HepG2 (cell line): ENCODE results near the gene TMEM97. TPM values are rescaled to one million over a fixed set of nuclear protein-coding genes. Genes with fewer than 3 reads are reported as not detected.
A peak's percentile ranks its signal among the peaks of the same experiment; 100 is the strongest.

Experiments
- ATAC-seq: fragments of 200-7000 bp; cut with Tn5 transposase; 3 replicates; pipeline ENCODE4 v1.9.1; 2020; ENCODE audit warnings: mild to moderate bottlenecking, moderate library complexity
- BruUV-seq: library from RNA; stranded (reverse); fragments of 400-500 nt; replicated peaks from 2 replicates; lab custom pipeline; 2021; lab: Mats Ljungman, UMichigan
- CTCF ChIA-PET: fragments of 300-600 bp; formaldehyde crosslinking; extraction: SDS; loops from one replicate; lab custom pipeline; 2021; ENCODE audit warnings: low total read pairs, inconsistent platforms, low intra/inter-chr PET ratio; lab: Yijun Ruan, JAX
- POLR2A ChIA-PET: fragments of 350-600 bp; sonication (Branson Sonifier 250); formaldehyde crosslinking; loops from one replicate; lab custom pipeline; 2020; ENCODE audit warnings: antibody characterized with exemption, inconsistent platforms; lab: Yijun Ruan, JAX
- DNase-seq: peaks from one replicate; pipeline ENCODE4 v3.0.0-alpha.2; 2015; ENCODE audit warnings: low spot score
- FAIRE-seq: peaks from 3 replicates; lab custom pipeline; 2011; peaks lifted over from hg19 to GRCh38; lab: Jason Lieb, UNC
- H2AFZ ChIP-seq: one replicate; pipeline ENCODE4 v1.6.1; 2011; ENCODE audit warnings: low read length, inconsistent platforms
- H3K27ac ChIP-seq: fragments of 300-600 bp; 3 replicates; pipeline ENCODE4 v1.8.0; 2011; ENCODE audit warnings: mixed run types, mild to moderate bottlenecking, mixed read lengths, low read length, inconsistent platforms; ENCODE audit not compliant: insufficient read depth; ENCODE audit errors: extremely low read length
- H3K27me3 ChIP-seq, 2 experiments: fragments of 200-600 bp in 1 of 2; 2 replicates in 1 of 2; 3 replicates in 1 of 2; pipeline versions ENCODE4 v1.6.0 to v1.8.0; 2011; ENCODE audit warnings: low read length in 2 of 2, mild to moderate bottlenecking in 2 of 2, moderate library complexity in 2 of 2, inconsistent platforms in 1 of 2; ENCODE audit not compliant: insufficient read depth in 2 of 2, control insufficient read depth in 1 of 2
- H3K36me3 ChIP-seq, 2 experiments: fragments of 200-600 bp in 1 of 2; replicated peaks in 1 of 2; 2 replicates in 1 of 2; 3 replicates in 1 of 2; pipeline versions ENCODE4 v1.5.1 to v1.8.0; 2011; ENCODE audit warnings: low read length in 2 of 2, inconsistent platforms in 1 of 2; ENCODE audit not compliant: insufficient read depth in 2 of 2, control insufficient read depth in 1 of 2
- H3K4me1 ChIP-seq: 2 replicates; pipeline ENCODE4 v1.5.1; 2012; ENCODE audit warnings: low read length, inconsistent platforms; ENCODE audit not compliant: insufficient read depth
- H3K4me2 ChIP-seq: 2 replicates; pipeline ENCODE4 v1.6.0; 2011; ENCODE audit warnings: low read depth, low read length, inconsistent platforms
- H3K4me3 ChIP-seq, 3 experiments: fragments of 200-600 bp in 1 of 3; sonication (generic), shearing (Covaris generic) in 1 of 3; replicated peaks in 1 of 3; 2 replicates each; pipeline ENCODE4 v1.5.1; 2011 to 2016; ENCODE audit warnings: low read length in 3 of 3, inconsistent platforms in 2 of 3, low read depth in 2 of 3, mild to moderate bottlenecking in 2 of 3, control low read depth in 1 of 3, mixed read lengths in 1 of 3; ENCODE audit not compliant: insufficient read depth in 1 of 3
- H3K79me2 ChIP-seq: one replicate; pipeline ENCODE4 v1.6.1; 2011; ENCODE audit warnings: low read length, inconsistent platforms; ENCODE audit not compliant: insufficient read depth
- H3K9ac ChIP-seq: 2 replicates; pipeline ENCODE4 v1.6.0; 2011; ENCODE audit warnings: mild to moderate bottlenecking, low read depth, low read length, inconsistent platforms; ENCODE audit not compliant: insufficient read depth
- H3K9me3 ChIP-seq: 2 replicates; pipeline ENCODE4 v1.5.1; 2012; ENCODE audit warnings: mild to moderate bottlenecking, low read length
- H4K20me1 ChIP-seq: 2 replicates; pipeline ENCODE4 v1.6.0; 2011; ENCODE audit warnings: inconsistent platforms, mild to moderate bottlenecking, low read length, moderate library complexity; ENCODE audit not compliant: insufficient read depth
- CEBPG ChIP-seq: IDR thresholded peaks from 2 replicates; pipeline ENCODE4 v1.6.1; 2016
- E2F5 ChIP-seq: sonication (generic); formaldehyde crosslinking; conservative IDR thresholded peaks from 2 replicates; pipeline ENCODE4 v1.4.0; 2020; ENCODE audit warnings: missing genetic modification reagents
- ELF1 ChIP-seq: sonication (generic); formaldehyde crosslinking; IDR thresholded peaks from 2 replicates; pipeline ENCODE4 v1.4.0; 2020; ENCODE audit warnings: missing genetic modification reagents
- HBP1 ChIP-seq: IDR thresholded peaks from 2 replicates; pipeline ENCODE4 v1.6.1; 2016; ENCODE audit warnings: low read depth, control low read depth
- HDAC2 ChIP-seq: sonication (generic); formaldehyde crosslinking; IDR thresholded peaks from 2 replicates; pipeline ENCODE4 v1.4.0; 2020; ENCODE audit warnings: missing genetic modification reagents
- MZF1 ChIP-seq: sonication (generic); formaldehyde crosslinking; IDR thresholded peaks from 2 replicates; pipeline ENCODE4 v1.8.1; 2023; ENCODE audit warnings: mild to moderate bottlenecking, missing genetic modification reagents, borderline replicate concordance
- ONECUT2 ChIP-seq: sonication (generic); formaldehyde crosslinking; IDR thresholded peaks from 2 replicates; pipeline ENCODE4 v1.4.0; 2020; ENCODE audit warnings: missing genetic modification reagents
- RNF219 ChIP-seq: sonication (generic); formaldehyde crosslinking; IDR thresholded peaks from 2 replicates; pipeline ENCODE4 v1.5.0; 2020; ENCODE audit warnings: mild to moderate bottlenecking, missing genetic modification reagents
- TAF1 ChIP-seq: sonication (generic); formaldehyde crosslinking; IDR thresholded peaks from 2 replicates; pipeline ENCODE4 v1.4.0; 2020; ENCODE audit warnings: missing genetic modification reagents
- ZBTB37 ChIP-seq: sonication (generic); formaldehyde crosslinking; IDR thresholded peaks from 2 replicates; pipeline ENCODE4 v1.4.0; 2020; ENCODE audit warnings: mild to moderate bottlenecking, missing genetic modification reagents
- ZFP1 ChIP-seq: IDR thresholded peaks from 2 replicates; pipeline ENCODE4 v1.6.1; 2016
- ZNF263 ChIP-seq: sonication (generic); formaldehyde crosslinking; IDR thresholded peaks from 2 replicates; pipeline ENCODE4 v1.4.0; 2020; ENCODE audit warnings: missing genetic modification reagents
- ZNF383 ChIP-seq: sonication (generic); formaldehyde crosslinking; IDR thresholded peaks from 2 replicates; pipeline ENCODE4 v1.4.0; 2020; ENCODE audit warnings: missing genetic modification reagents, mild to moderate bottlenecking, borderline replicate concordance
- ZNF574 ChIP-seq: sonication (generic); formaldehyde crosslinking; IDR thresholded peaks from 2 replicates; pipeline ENCODE4 v1.4.0; 2020; ENCODE audit warnings: missing genetic modification reagents
- ZNF616 ChIP-seq: sonication (generic); formaldehyde crosslinking; IDR thresholded peaks from 2 replicates; pipeline ENCODE4 v1.5.0; 2020; ENCODE audit warnings: low read depth, mild to moderate bottlenecking, missing genetic modification reagents
- WGBS: methylation state at CpG from one replicate; pipeline ENCODE4 v1.1.6; 2017; ENCODE audit warnings: low lambda C conversion rate; 5-methylcytosine and 5-hydroxymethylcytosine counted together
- in situ Hi-C: cut with HindIII; loops from 2 replicates; pipeline ENCODE4 v1.10.0; 2017; ENCODE audit warnings: low pct_unique_long_range_greater_than_20kb; ENCODE audit not compliant: extremely low pct_ligation_motif_present
- intact Hi-C: fragments of 100-400 bp; cut with micrococcal nuclease; formaldehyde crosslinking; loops from one replicate; pipeline ENCODE4 v1.10.0; 2022; ENCODE audit not compliant: unreplicated experiment
- polyA plus RNA-seq, 8 experiments: library from polyadenylated mRNA; depleted of rRNA in 3 of 8; stranded (reverse) in 7 of 8; unstranded in 1 of 8; fragments of >200 nt; fragmentation: Illumina TruSeq in 4 of 8; extraction: Trizol in 4 of 8; gene quantifications; 2 replicates each; pipeline versions ENCODE4 v1.2.1 to v1.2.3, GENCODE V29; 2011 to 2016; ENCODE audit warnings: low read depth in 4 of 8, missing spikeins in 1 of 8, mixed read lengths in 1 of 8; ENCODE audit not compliant: insufficient read depth in 1 of 8
- total RNA-seq, 5 experiments: library from RNA; depleted of rRNA; stranded (reverse); fragments of >200 nt; fragmentation: Illumina TruSeq; extraction: Trizol; gene quantifications; 2 replicates each; pipeline ENCODE4 v1.2.3, GENCODE V29; 2016; ENCODE audit warnings: low read depth in 1 of 5

TMEM97 gene
- total and polyA plus RNA-seq, 2 of the 13 experiments (the other 11 are each of a cell fraction or from before 2014, with no cell fraction given) = 69.6 to 137 TPM

- no peak for DNase-seq
These were observed 47.6 kb downstream of the TMEM97 start for GRCh38 chr17:28366605-28367004.

More at GRCh38 chr17:28366605-28367004, 47.6 kb downstream of the TMEM97 start:
- CTCF ChIA-PET = no interaction called here
- H3K9ac ChIP-seq = no peak overlapping the region
- H3K27me3 ChIP-seq = no peaks in the 10 kb centered on the region
- no peak overlapping the region for H2AFZ ChIP-seq
- peaks cover 52% of the 10 kb centered on the region for H3K4me1 ChIP-seq
- intact Hi-C loops (no loop called here), in situ Hi-C loops (no loop called here)
- no peaks in the 10 kb centered on the region for H3K9me3 ChIP-seq
- no peaks in the 10 kb centered on the region for H4K20me1 ChIP-seq
- ATAC-seq (no peak), FAIRE-seq (no peak)
- POLR2A ChIA-PET = interaction anchor here (0.9 to 8.3 kb wide), 5 partner anchors 10 to 50 kb away, joined by 6 to 183 read pairs (median 63); partner anchors contain the start of genes IFT20, POLDIP2, SLC46A1 and TNFAIP1
- no peak overlapping the region for H3K4me2 ChIP-seq
- H3K36me3 ChIP-seq = peaks cover 5 to 18% of the 10 kb centered on the region in 2 experiments
- H3K4me3 ChIP-seq = no peak overlapping the region
- H3K27ac ChIP-seq = peak overlapping the region; percentile 92
- peaks cover 7% of the 10 kb centered on the region for H3K79me2 ChIP-seq
- 89% methylated on average over 1 of the region's 1 CpG for WGBS
- TF ChIP-seq HBP1 (CRISPR knock-in tag) = no peak
- no peak for TF ChIP-seq CEBPG
- TF ChIP-seq ZFP1 = no peak
- TF ChIP-seq TAF1 (CRISPR knock-in tag) = no peak
- TF ChIP-seq ONECUT2 = no peak
- TF ChIP-seq E2F5 (CRISPR knock-in tag) = no peak
- TF ChIP-seq ZBTB37 = no peak
- TF ChIP-seq ELF1 (CRISPR knock-in tag) = no peak
- TF ChIP-seq ZNF383 (CRISPR knock-in tag) = no peak
- no peak for TF ChIP-seq MZF1 (CRISPR knock-in tag)
- no peak for TF ChIP-seq ZNF616 (CRISPR knock-in tag)
- no peak for TF ChIP-seq ZNF263
- TF ChIP-seq HDAC2 (CRISPR knock-in tag) = no peak
- TF ChIP-seq RNF219 = no peak
- no peak for TF ChIP-seq ZNF574 (CRISPR knock-in tag)
- TF ChIP-seq, all 625 proteins: peak for 0
- BruUV-seq = no TSS peak
